ENCODE data around the gene FBXO42. TPM values are rescaled to one million over a fixed set of nuclear protein-coding genes. Genes with fewer than 3 reads are reported as not detected.

The FBXO42 gene
- total and polyA plus RNA-seq, 2 of the 13 experiments (the other 11 are each of a cell fraction or from before 2014, with no cell fraction given) = 7.6 to 17.5 TPM

GRCh38 chr1:16340673-16341072 lies 11.6 kb downstream of the FBXO42 start (continued):
- TF ChIP-seq CENPT (CRISPR knock-in tag; IDR thresholded peaks at IDR 0.05; ENCODE audit: low read depth) = no peak
- no peak for TF ChIP-seq NR2C2 (CRISPR knock-in tag; IDR thresholded peaks at IDR 0.05; ENCODE audit: borderline replicate concordance)
- no peak for TF ChIP-seq PHF8 (CRISPR knock-in tag; IDR thresholded peaks at IDR 0.05)
- TF ChIP-seq TP53 (CRISPR knock-in tag; conservative IDR thresholded peaks at IDR 0.05) = no peak

- H2AFZ ChIP-seq (ENCODE audit: low read length) = no peak overlapping the region
- FAIRE-seq (no peak), ATAC-seq (no peak), DNase-seq (ENCODE audit: low spot score) (no peak)
- H3K9ac ChIP-seq (ENCODE audit: insufficient read depth, low read depth, low read length) = no peak overlapping the region
- in situ Hi-C loops (cut with HindIII; ENCODE audit: extremely low pct_ligation_motif_present, low pct_unique_long_range_greater_than_20kb) = no loop called here
- H3K27ac ChIP-seq (ENCODE audit: extremely low read length, insufficient read depth, low read length) = no peak overlapping the region
- H3K4me1 ChIP-seq (ENCODE audit: insufficient read depth, low read length) = peaks cover 16% of the 10 kb centered on the region
- CTCF ChIA-PET (ENCODE audit: low intra/inter-chr PET ratio, low total read pairs) = no interaction called here
- intact Hi-C loops (cut with micrococcal nuclease; ENCODE audit: unreplicated experiment) = no loop called here
- H3K36me3 ChIP-seq (replicated peaks in 1 of 2; ENCODE audit: control insufficient read depth in 1 of 2, insufficient read depth in 2 of 2, low read length in 2 of 2) = 0 out of 5 replicates have a peak, but pooled peaks cover 0 to 3% of the 10 kb centered on the region in 2 experiments
- no peak for TF ChIP-seq ZNF660 (CRISPR knock-in tag; IDR thresholded peaks at IDR 0.05; ENCODE audit: borderline replicate concordance, low read depth)
- no peak for TF ChIP-seq ASH2L (IDR thresholded peaks at IDR 0.05; ENCODE audit: insufficient read length, low read depth, low read length)
- no peak for TF ChIP-seq SOX6 (IDR thresholded peaks at IDR 0.05)
- TF ChIP-seq SOX6 (CRISPR knock-in tag; IDR thresholded peaks at IDR 0.05) = no peak
- TF ChIP-seq ZNF800 (CRISPR knock-in tag; IDR thresholded peaks at IDR 0.05) = no peak
- no peak for TF ChIP-seq ZFP62 (CRISPR knock-in tag; IDR thresholded peaks at IDR 0.05)
- TF ChIP-seq RAD51 (IDR thresholded peaks at IDR 0.05; ENCODE audit: borderline replicate concordance) = no peak
- no peak for TF ChIP-seq SIN3A (IDR thresholded peaks at IDR 0.05; ENCODE audit: borderline replicate concordance, low read depth, low read length)
- TF ChIP-seq REL (CRISPR knock-in tag; conservative IDR thresholded peaks at IDR 0.05) = no peak
- TF ChIP-seq TOE1 (CRISPR knock-in tag; IDR thresholded peaks at IDR 0.05) = no peak
- no peak for TF ChIP-seq NONO (IDR thresholded peaks at IDR 0.05)
- TF ChIP-seq NONO (CRISPR knock-in tag; conservative IDR thresholded peaks at IDR 0.05) = no peak
- no peak for TF ChIP-seq KAT2B (IDR thresholded peaks at IDR 0.05; ENCODE audit: borderline replicate concordance, low read depth, low read length)
- TF ChIP-seq PHF5A (CRISPR knock-in tag; IDR thresholded peaks at IDR 0.05; ENCODE audit: low read depth, unreplicated experiment) = no peak
- no peak for TF ChIP-seq HNF4A (CRISPR knock-in tag; IDR thresholded peaks at IDR 0.05)
- TF ChIP-seq SAP130 (CRISPR knock-in tag; IDR thresholded peaks at IDR 0.05; ENCODE audit: low read depth) = no peak
- TF ChIP-seq ZNF382 (CRISPR knock-in tag; IDR thresholded peaks at IDR 0.05; ENCODE audit: borderline replicate concordance) = no peak
- TF ChIP-seq ZFP36L2 (CRISPR knock-in tag; IDR thresholded peaks at IDR 0.05) = no peak
- no peaks in the 10 kb centered on the region for H3K9me3 ChIP-seq (ENCODE audit: low read length)
- no peaks in the 10 kb centered on the region for H4K20me1 ChIP-seq (ENCODE audit: insufficient read depth, low read length)
- POLR2A ChIA-PET = no interaction called here
- H3K4me2 ChIP-seq (ENCODE audit: low read depth, low read length) = no peak overlapping the region
- WGBS (ENCODE audit: low lambda C conversion rate) = 98% methylated on average over 5 of the region's 5 CpGs
- H3K4me3 ChIP-seq (replicated peaks in 1 of 3; ENCODE audit: insufficient read depth in 1 of 3, low read depth in 2 of 3, low read length in 3 of 3) = no peak overlapping the region
- peaks cover 66% of the 10 kb centered on the region for H3K79me2 ChIP-seq (ENCODE audit: insufficient read depth, low read length)
- H3K27me3 ChIP-seq (ENCODE audit: control insufficient read depth in 1 of 2, insufficient read depth in 2 of 2, low read length in 2 of 2) = no peaks in the 10 kb centered on the region
- no TSS peak for BruUV-seq (replicated peaks)
Measured at GRCh38 chr1:16338961-16339360, 13.3 kb downstream of the FBXO42 start.
